OCI-LY7 (cell line): ENCODE results near the gene FBXL22. TPM values are rescaled to one million over a fixed set of nuclear protein-coding genes. Genes with fewer than 3 reads are reported as not detected.

Experiments
- BruUV-seq: library from RNA; stranded (reverse); fragments of 400-500 nt; replicated peaks from 2 replicates; lab custom pipeline; 2021; lab: Mats Ljungman, UMichigan
- CTCF ChIA-PET: fragments of 300-600 bp; sonication (Branson Sonifier 250); formaldehyde crosslinking; loops from one replicate; lab custom pipeline; 2022; ENCODE audit warnings: antibody characterized with exemption; ENCODE audit not compliant: unreplicated experiment; lab: Charles Lee
- POLR2A ChIA-PET: fragments of 300-600 bp; sonication (Branson Sonifier 250); formaldehyde crosslinking; loops from one replicate; lab custom pipeline; 2022; ENCODE audit warnings: antibody characterized with exemption; lab: Charles Lee
- DNase-seq: peaks from one replicate; pipeline ENCODE4 v3.0.0-alpha.2; 2015; ENCODE audit warnings: low spot score
- H2AFZ ChIP-seq: fragments of 200-600 bp; sonication (generic), shearing (Covaris generic); 2 replicates; pipeline ENCODE4 v1.6.1; 2014; ENCODE audit warnings: mild to moderate bottlenecking, antibody characterized with exemption, low read length, moderate library complexity
- H3K27ac ChIP-seq: fragments of 200-600 bp; sonication (generic); 2 replicates; pipeline ENCODE4 v1.5.1; 2014; ENCODE audit warnings: mixed run types, low read depth, mild to moderate bottlenecking, moderate library complexity, low read length, inconsistent platforms; ENCODE audit not compliant: poor library complexity, severe bottlenecking
- H3K36me3 ChIP-seq: fragments of 200-600 bp; sonication (generic); 2 replicates; pipeline ENCODE4 v1.6.1; 2014; ENCODE audit warnings: mild to moderate bottlenecking, antibody characterized with exemption, low read length, moderate library complexity, mixed read lengths; ENCODE audit not compliant: insufficient read depth
- H3K4me1 ChIP-seq: fragments of 200-600 bp; sonication (generic); 2 replicates; pipeline ENCODE4 v1.5.1; 2014; ENCODE audit warnings: mild to moderate bottlenecking, low read length; ENCODE audit not compliant: insufficient read depth, poor library complexity, severe bottlenecking
- H3K4me2 ChIP-seq: fragments of 200-600 bp; sonication (generic); 2 replicates; pipeline ENCODE4 v1.6.1; 2014; ENCODE audit warnings: mild to moderate bottlenecking, low read length
- H3K4me3 ChIP-seq: fragments of 200-600 bp; sonication (generic); 2 replicates; pipeline ENCODE4 v1.5.1; 2014; ENCODE audit warnings: mild to moderate bottlenecking, low read depth, low read length; ENCODE audit not compliant: poor library complexity, severe bottlenecking
- H3K79me2 ChIP-seq: fragments of 200-600 bp; sonication (generic); 2 replicates; pipeline ENCODE4 v1.6.1; 2016; ENCODE audit warnings: low read depth, mild to moderate bottlenecking, low read length, moderate library complexity, mixed read lengths; ENCODE audit not compliant: insufficient read depth
- H3K9me2 ChIP-seq: fragments of 200-600 bp; sonication (generic); 2 replicates; pipeline ENCODE4 v1.6.1; 2016; ENCODE audit warnings: mild to moderate bottlenecking, low read length, mixed read lengths; ENCODE audit not compliant: insufficient read depth
- H3K9me3 ChIP-seq: fragments of 200-600 bp; sonication (generic); 2 replicates; pipeline ENCODE4 v1.6.1; 2014; ENCODE audit warnings: mild to moderate bottlenecking, mixed run types, low read length, mixed read lengths
- H4K20me1 ChIP-seq: fragments of 200-600 bp; sonication (generic); 2 replicates; pipeline ENCODE4 v1.6.1; 2014; ENCODE audit warnings: mild to moderate bottlenecking, antibody characterized with exemption, low read length, moderate library complexity, mixed read lengths; ENCODE audit not compliant: insufficient read depth
- EZH2phosphoT487 ChIP-seq: fragments of 200-600 bp; sonication (generic); IDR thresholded peaks from 2 replicates; pipeline ENCODE4 v1.6.1; 2018; ENCODE audit warnings: low read depth, borderline replicate concordance, mild to moderate bottlenecking, mixed run types, antibody characterized with exemption, low read length, moderate library complexity, mixed read lengths
- intact Hi-C: fragments of 100-400 bp; cut with micrococcal nuclease; formaldehyde crosslinking; loops from one replicate; pipeline ENCODE4 v1.10.0; 2022; ENCODE audit not compliant: unreplicated experiment
- total RNA-seq, 2 experiments: library from RNA; depleted of rRNA in 1 of 2; stranded (reverse); fragments of >200 nt in 1 of 2; shearing (Covaris generic) in 1 of 2; gene quantifications; 2 replicates each; pipeline ENCODE4 v1.2.3, GENCODE V29; 2014 to 2022
- TF ChIP-seq, protein P1 (sequence below): fragments of 200-600 bp; sonication (generic); conservative IDR thresholded peaks from 2 replicates; pipeline ENCODE4 v1.5.1; 2014; ENCODE audit warnings: mild to moderate bottlenecking, antibody characterized with exemption, low read length, moderate library complexity, mixed read lengths

Gene FBXL22
- total RNA-seq, 2 experiments from 2014 or later: 0.19 TPM; not detected in 1

DNA sequence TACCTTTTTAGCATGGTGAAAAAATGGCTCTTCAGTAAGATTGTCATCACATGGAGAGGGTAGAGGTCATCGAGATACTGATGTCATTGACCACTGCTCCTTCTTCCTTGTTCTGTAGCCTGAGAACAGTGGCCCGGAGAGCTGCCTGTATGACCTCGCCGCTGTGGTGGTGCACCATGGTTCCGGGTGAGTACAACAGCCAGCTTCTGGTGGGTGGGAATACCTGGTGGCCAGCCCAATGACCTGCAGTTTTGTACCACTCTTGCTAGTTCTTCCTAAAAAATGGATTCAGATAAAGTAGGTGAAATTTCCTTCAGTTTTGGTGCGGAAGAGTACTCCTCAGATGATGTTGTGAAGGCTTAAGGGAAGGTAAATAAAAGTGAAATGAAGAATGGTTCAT, 8.4 kb upstream of the FBXL22 start:
- CTCF ChIA-PET: no interaction called here
- intact Hi-C loops: no loop called here
- H3K9me3 ChIP-seq: peaks cover 13% of the 10 kb centered on the region; the same call in 1 of the 2 replicates
- no peaks in the 10 kb centered on the region for H3K4me1 ChIP-seq
- TF ChIP-seq EZH2phosphoT487: no peak
- TF ChIP-seq, protein P1, sequence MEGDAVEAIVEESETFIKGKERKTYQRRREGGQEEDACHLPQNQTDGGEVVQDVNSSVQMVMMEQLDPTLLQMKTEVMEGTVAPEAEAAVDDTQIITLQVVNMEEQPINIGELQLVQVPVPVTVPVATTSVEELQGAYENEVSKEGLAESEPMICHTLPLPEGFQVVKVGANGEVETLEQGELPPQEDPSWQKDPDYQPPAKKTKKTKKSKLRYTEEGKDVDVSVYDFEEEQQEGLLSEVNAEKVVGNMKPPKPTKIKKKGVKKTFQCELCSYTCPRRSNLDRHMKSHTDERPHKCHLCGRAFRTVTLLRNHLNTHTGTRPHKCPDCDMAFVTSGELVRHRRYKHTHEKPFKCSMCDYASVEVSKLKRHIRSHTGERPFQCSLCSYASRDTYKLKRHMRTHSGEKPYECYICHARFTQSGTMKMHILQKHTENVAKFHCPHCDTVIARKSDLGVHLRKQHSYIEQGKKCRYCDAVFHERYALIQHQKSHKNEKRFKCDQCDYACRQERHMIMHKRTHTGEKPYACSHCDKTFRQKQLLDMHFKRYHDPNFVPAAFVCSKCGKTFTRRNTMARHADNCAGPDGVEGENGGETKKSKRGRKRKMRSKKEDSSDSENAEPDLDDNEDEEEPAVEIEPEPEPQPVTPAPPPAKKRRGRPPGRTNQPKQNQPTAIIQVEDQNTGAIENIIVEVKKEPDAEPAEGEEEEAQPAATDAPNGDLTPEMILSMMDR: no peak
- no TSS peak for BruUV-seq
- no peak overlapping the region for H2AFZ ChIP-seq
- no peaks in the 10 kb centered on the region for H4K20me1 ChIP-seq
- no peaks in the 10 kb centered on the region for H3K79me2 ChIP-seq
- H3K36me3 ChIP-seq: peaks cover 88% of the 10 kb centered on the region
- H3K4me3 ChIP-seq: no peak overlapping the region
- POLR2A ChIA-PET: interaction anchor here (0.6 to 0.9 kb wide), 2 partner anchors 260 to 292 kb away, joined by 3 read pairs; no protein-coding TSS in a partner anchor
- no peak overlapping the region for H3K27ac ChIP-seq
- no peak overlapping the region for H3K4me2 ChIP-seq
- no peaks in the 10 kb centered on the region for H3K9me2 ChIP-seq
- no peak for DNase-seq

DNA sequence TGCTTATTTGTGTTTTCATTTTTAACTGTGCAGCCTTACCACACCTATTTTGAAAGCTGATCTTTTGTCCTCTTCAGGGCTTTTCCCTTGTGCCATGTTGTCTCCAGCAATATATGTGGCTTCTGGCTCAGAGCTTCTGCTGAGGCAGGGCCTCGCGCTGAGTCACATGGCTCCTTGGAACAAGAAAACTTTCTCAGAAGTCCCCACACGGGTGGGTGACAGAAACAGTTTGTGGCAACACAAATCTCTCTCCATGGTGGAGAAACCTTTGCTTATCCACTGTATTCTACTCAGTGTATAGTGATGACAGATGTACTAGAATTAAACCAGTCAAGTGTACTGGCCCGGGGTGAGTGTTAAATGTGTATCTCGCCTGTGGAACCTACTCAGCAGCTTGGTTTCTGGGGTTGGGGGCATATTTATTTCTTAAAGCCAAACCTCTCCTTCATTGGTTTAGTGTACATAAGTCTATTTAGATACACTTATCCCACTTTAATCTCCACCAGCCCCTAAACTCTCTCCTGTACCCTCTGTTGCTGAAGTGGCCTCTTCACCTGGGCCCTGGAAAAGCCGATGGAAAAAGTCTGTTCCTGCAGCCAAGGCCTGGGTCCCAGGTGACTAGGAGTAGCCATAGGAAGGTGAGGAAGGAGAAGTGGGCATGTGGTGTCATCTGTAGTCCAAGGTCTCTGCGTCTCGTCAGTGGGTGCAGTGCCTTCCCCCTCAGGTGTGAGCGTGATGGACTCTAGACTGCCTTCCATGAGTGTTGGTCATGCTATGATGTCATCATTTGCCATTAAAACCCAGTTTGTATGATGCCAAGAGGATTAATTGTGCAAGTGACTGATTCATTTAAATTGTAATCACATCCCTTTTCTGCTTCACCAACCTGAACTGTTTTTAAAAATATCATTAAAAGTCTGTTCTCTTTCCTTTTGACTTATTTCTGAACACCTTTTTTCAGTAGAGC, 3.2 kb upstream of the FBXL22 start:
- POLR2A ChIA-PET: no interaction called here
- no peak overlapping the region for H3K4me2 ChIP-seq
- CTCF ChIA-PET: no interaction called here
- no peaks in the 10 kb centered on the region for H4K20me1 ChIP-seq
- DNase-seq: no peak
- BruUV-seq: no TSS peak
- H3K79me2 ChIP-seq: no peaks in the 10 kb centered on the region
- intact Hi-C loops: no loop called here
- H3K9me2 ChIP-seq: no peaks in the 10 kb centered on the region
- TF ChIP-seq, protein P1: no peak
- no peak for TF ChIP-seq EZH2phosphoT487
- H3K9me3 ChIP-seq: no peaks in the 10 kb centered on the region
- peaks cover 53% of the 10 kb centered on the region for H3K36me3 ChIP-seq
- H3K4me3 ChIP-seq: no peak overlapping the region
- H3K4me1 ChIP-seq: peaks cover 21% of the 10 kb centered on the region
- no peak overlapping the region for H3K27ac ChIP-seq
- no peak overlapping the region for H2AFZ ChIP-seq

DNA sequence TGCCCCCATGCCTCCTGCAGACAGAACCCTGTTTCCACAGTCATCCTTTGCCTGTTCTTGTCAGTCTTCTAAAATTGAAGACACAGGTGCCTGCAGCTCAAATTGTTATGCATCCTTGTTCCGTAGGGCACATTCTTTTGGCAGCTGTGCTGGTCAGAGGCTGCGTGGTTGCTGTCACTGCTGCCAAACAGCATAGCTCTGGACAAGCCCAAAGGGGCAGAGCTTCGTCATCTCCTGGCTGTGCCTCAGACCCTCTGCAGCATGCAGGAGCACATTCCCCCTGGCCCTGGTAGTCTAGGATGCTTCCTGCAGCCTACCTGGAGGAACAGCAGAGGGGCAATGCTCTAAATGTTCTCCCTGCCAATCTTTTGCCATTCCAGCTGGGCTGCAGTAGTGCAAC, 2.1 kb upstream of the FBXL22 start:
- no peaks in the 10 kb centered on the region for H3K9me2 ChIP-seq
- no peaks in the 10 kb centered on the region for H4K20me1 ChIP-seq
- H3K27ac ChIP-seq: no peak overlapping the region
- CTCF ChIA-PET: no interaction called here
- no peak overlapping the region for H3K4me3 ChIP-seq
- no peak overlapping the region for H3K4me2 ChIP-seq
- no TSS peak for BruUV-seq
- peaks cover 30% of the 10 kb centered on the region for H3K4me1 ChIP-seq
- no peak overlapping the region for H2AFZ ChIP-seq
- H3K36me3 ChIP-seq: peaks cover 42% of the 10 kb centered on the region
- H3K79me2 ChIP-seq: no peaks in the 10 kb centered on the region
- intact Hi-C loops: loop anchor here (5.0 kb wide), 1 partner anchor 88 kb away; no protein-coding TSS in a partner anchor
- no peaks in the 10 kb centered on the region for H3K9me3 ChIP-seq
- DNase-seq: no peak
- POLR2A ChIA-PET: no interaction called here
- TF ChIP-seq, protein P1: no peak
- no peak for TF ChIP-seq EZH2phosphoT487
